ENCODE measurements around the gene F11. TPM values are rescaled to one million over a fixed set of nuclear protein-coding genes. Genes with fewer than 3 reads are reported as not detected.

The F11 gene
- polyA plus RNA-seq, 1 experiment = not detected

- ChIA-PET POLR2A (no interaction called here), CTCF (no interaction called here)
- Histone ChIP-seq H3K27me3 (ENCODE audit: control insufficient read depth, insufficient read depth, low read length) (no peaks in the 10 kb centered on the region), H3K4me3 (ENCODE audit: low read depth, low read length) (no peak overlapping the region), H3K36me3 (ENCODE audit: control insufficient read depth, insufficient read depth, low read length) (no peaks in the 10 kb centered on the region)
- no peak for DNase-seq (ENCODE audit: low read depth)
- no peak for TF ChIP-seq CTCF (IDR thresholded peaks at IDR 0.05; ENCODE audit: insufficient read depth, low read depth, low read length)
Observed at GRCh38 chr4:186285147-186285546, 19.2 kb downstream of the F11 start.

- POLR2A ChIA-PET = no interaction called here
- H3K27me3 ChIP-seq (ENCODE audit: control insufficient read depth, insufficient read depth, low read length) = no peaks in the 10 kb centered on the region
- no peak for TF ChIP-seq CTCF (IDR thresholded peaks at IDR 0.05; ENCODE audit: insufficient read depth, low read depth, low read length)
- no peak overlapping the region for H3K4me3 ChIP-seq (ENCODE audit: low read depth, low read length)
- DNase-seq (ENCODE audit: low read depth) = no peak
- CTCF ChIA-PET = no interaction called here
- no peaks in the 10 kb centered on the region for H3K36me3 ChIP-seq (ENCODE audit: control insufficient read depth, insufficient read depth, low read length)
Observed at GRCh38 chr4:186286581-186286980, 20.6 kb downstream of the F11 start.

- no peaks in the 10 kb centered on the region for H3K27me3 ChIP-seq (ENCODE audit: control insufficient read depth, insufficient read depth, low read length)
- no peak for DNase-seq (ENCODE audit: low read depth)
- H3K4me3 ChIP-seq (ENCODE audit: low read depth, low read length) = no peak overlapping the region
- TF ChIP-seq CTCF (IDR thresholded peaks at IDR 0.05; ENCODE audit: insufficient read depth, low read depth, low read length) = no peak
- no peaks in the 10 kb centered on the region for H3K36me3 ChIP-seq (ENCODE audit: control insufficient read depth, insufficient read depth, low read length)
- CTCF ChIA-PET = no interaction called here
- POLR2A ChIA-PET = no interaction called here
Observed at GRCh38 chr4:186291256-186291890, 25.4 kb downstream of the F11 start.

- DNase-seq (ENCODE audit: low read depth) = no peak
- POLR2A ChIA-PET = no interaction called here
- Histone ChIP-seq H3K36me3 (ENCODE audit: control insufficient read depth, insufficient read depth, low read length) (no peaks in the 10 kb centered on the region), H3K4me3 (ENCODE audit: low read depth, low read length) (no peak overlapping the region), H3K27me3 (ENCODE audit: control insufficient read depth, insufficient read depth, low read length) (no peaks in the 10 kb centered on the region)
- CTCF ChIA-PET = no interaction called here
- TF ChIP-seq CTCF (IDR thresholded peaks at IDR 0.05; ENCODE audit: insufficient read depth, low read depth, low read length) = no peak
Observed at GRCh38 chr4:186294160-186294559, 28.2 kb downstream of the F11 start.

- no peak for TF ChIP-seq CTCF (IDR thresholded peaks at IDR 0.05; ENCODE audit: insufficient read depth, low read depth, low read length)
- ChIA-PET POLR2A (no interaction called here), CTCF (interaction anchor here (1.5 kb wide), 1 partner anchor 291 kb away, joined by 9 read pairs; no protein-coding TSS in a partner anchor)
- H3K27me3 ChIP-seq (ENCODE audit: control insufficient read depth, insufficient read depth, low read length) = no peaks in the 10 kb centered on the region
- DNase-seq (ENCODE audit: low read depth) = no peak
- H3K36me3 ChIP-seq (ENCODE audit: control insufficient read depth, insufficient read depth, low read length) = no peaks in the 10 kb centered on the region
- H3K4me3 ChIP-seq (ENCODE audit: low read depth, low read length) = no peak overlapping the region
Observed at GRCh38 chr4:186296481-186296880, 30.5 kb downstream of the F11 start.
